ENCODE data around the gene HGFAC.

Gene HGFAC

DNA sequence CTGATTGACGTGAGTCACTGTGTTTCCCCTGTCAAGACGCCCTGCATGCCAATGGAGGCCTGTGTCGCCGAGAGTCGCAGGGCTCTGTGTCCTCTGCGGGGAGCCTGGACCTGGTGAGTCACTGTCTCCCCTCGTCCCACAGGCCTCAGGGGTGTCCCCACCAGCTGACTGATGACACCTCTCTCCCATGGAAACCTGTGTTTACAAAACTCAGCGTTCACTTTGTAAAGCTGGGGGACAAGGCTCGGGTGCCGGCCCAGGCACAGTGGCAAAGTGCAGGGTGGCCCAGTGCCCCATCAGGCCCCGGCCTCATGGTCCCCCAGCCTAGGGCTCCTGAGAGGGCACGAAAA lies 21.2 kb upstream of the HGFAC start:
- DNase-seq (ENCODE audit: low read depth in 1 of 2, low spot score in 1 of 2), result no peak
- Histone ChIP-seq H3K27ac (replicated peaks) (no peak overlapping the region), H3K4me3 (replicated peaks; ENCODE audit: insufficient read depth, low read length) (no peak overlapping the region), H3K27me3 (ENCODE audit: insufficient read depth, poor library complexity, severe bottlenecking) (no peaks in the 10 kb centered on the region)
- TF ChIP-seq GABPA (IDR thresholded peaks at IDR 0.05; ENCODE audit: low read depth) (no peak), REST (IDR thresholded peaks at IDR 0.05; ENCODE audit: insufficient replicate concordance, low read depth) (no peak), POLR2AphosphoS5 (IDR thresholded peaks at IDR 0.05; ENCODE audit: low read depth) (no peak), SPI1 (IDR thresholded peaks at IDR 0.05; ENCODE audit: borderline replicate concordance, low read depth) (no peak)
- TF ChIP-seq, protein P1, sequence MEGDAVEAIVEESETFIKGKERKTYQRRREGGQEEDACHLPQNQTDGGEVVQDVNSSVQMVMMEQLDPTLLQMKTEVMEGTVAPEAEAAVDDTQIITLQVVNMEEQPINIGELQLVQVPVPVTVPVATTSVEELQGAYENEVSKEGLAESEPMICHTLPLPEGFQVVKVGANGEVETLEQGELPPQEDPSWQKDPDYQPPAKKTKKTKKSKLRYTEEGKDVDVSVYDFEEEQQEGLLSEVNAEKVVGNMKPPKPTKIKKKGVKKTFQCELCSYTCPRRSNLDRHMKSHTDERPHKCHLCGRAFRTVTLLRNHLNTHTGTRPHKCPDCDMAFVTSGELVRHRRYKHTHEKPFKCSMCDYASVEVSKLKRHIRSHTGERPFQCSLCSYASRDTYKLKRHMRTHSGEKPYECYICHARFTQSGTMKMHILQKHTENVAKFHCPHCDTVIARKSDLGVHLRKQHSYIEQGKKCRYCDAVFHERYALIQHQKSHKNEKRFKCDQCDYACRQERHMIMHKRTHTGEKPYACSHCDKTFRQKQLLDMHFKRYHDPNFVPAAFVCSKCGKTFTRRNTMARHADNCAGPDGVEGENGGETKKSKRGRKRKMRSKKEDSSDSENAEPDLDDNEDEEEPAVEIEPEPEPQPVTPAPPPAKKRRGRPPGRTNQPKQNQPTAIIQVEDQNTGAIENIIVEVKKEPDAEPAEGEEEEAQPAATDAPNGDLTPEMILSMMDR (IDR thresholded peaks at IDR 0.05; ENCODE audit: insufficient read depth, low read length), result no peak

- TF ChIP-seq GABPA (IDR thresholded peaks at IDR 0.05; ENCODE audit: low read depth) (no peak), POLR2AphosphoS5 (IDR thresholded peaks at IDR 0.05; ENCODE audit: low read depth) (no peak), REST (IDR thresholded peaks at IDR 0.05; ENCODE audit: insufficient replicate concordance, low read depth) (no peak), SPI1 (IDR thresholded peaks at IDR 0.05; ENCODE audit: borderline replicate concordance, low read depth) (no peak)
- TF ChIP-seq, protein P1 (IDR thresholded peaks at IDR 0.05; ENCODE audit: insufficient read depth, low read length), result no peak
- no peaks in the 10 kb centered on the region for H3K27me3 ChIP-seq (ENCODE audit: insufficient read depth, poor library complexity, severe bottlenecking)
- no peak for DNase-seq (ENCODE audit: low read depth in 1 of 2, low spot score in 1 of 2)
- H3K4me3 ChIP-seq (replicated peaks; ENCODE audit: insufficient read depth, low read length), result no peak overlapping the region
- no peak overlapping the region for H3K27ac ChIP-seq (replicated peaks)
Measured at GRCh38 chr4:3420956-3421355, 20.8 kb upstream of the HGFAC start.

DNA sequence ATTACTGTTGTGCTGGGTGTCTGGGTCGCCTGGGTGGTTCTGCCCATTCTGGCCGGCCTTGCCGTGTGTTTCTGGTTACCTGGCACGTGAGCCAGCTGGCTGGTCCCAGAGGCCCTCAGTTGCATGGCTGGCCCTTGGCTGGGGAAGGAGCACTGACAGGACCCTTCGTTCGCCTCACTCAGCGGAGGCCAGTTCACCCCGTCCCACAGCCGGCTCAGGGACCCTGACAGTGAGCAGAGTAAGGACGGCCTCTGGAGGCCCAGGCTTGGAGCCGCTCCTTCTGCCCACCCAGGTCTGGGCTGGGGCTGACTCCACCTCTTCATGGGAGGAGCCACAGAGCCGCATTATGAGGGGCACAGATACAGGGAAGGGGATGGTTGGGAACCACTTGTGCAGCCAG lies 20.3 kb upstream of the HGFAC start:
- Histone ChIP-seq H3K27me3 (ENCODE audit: insufficient read depth, poor library complexity, severe bottlenecking) (no peaks in the 10 kb centered on the region), H3K27ac (replicated peaks) (no peak overlapping the region), H3K4me3 (replicated peaks; ENCODE audit: insufficient read depth, low read length) (no peak overlapping the region)
- TF ChIP-seq REST (IDR thresholded peaks at IDR 0.05; ENCODE audit: insufficient replicate concordance, low read depth) (no peak), SPI1 (IDR thresholded peaks at IDR 0.05; ENCODE audit: borderline replicate concordance, low read depth) (no peak), GABPA (IDR thresholded peaks at IDR 0.05; ENCODE audit: low read depth) (no peak), POLR2AphosphoS5 (IDR thresholded peaks at IDR 0.05; ENCODE audit: low read depth) (no peak)
- TF ChIP-seq, protein P1 (IDR thresholded peaks at IDR 0.05; ENCODE audit: insufficient read depth, low read length), result no peak
- no peak for DNase-seq (ENCODE audit: low read depth in 1 of 2, low spot score in 1 of 2)
